Measurements from ENCODE around the gene GABRB1.

DNA sequence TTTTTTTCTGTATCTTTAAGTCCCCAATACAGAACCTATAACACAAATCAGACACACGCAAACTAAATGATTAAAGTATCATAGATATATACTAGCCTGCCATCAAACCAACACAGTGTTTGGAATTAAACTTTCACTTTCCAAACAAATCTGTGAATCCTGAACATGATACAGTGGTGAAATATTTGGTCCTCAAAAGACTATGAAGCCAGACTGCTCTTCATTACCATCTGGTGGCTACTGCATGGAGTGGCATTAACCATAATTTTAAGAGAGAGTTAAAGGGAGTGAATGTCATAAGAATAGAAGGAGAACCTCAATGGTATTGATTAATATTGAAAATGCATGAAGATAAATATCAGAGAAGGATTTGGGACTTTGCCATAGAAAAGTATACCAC, 28.8 kb upstream of the GABRB1 start:
- TF ChIP-seq, protein P1, sequence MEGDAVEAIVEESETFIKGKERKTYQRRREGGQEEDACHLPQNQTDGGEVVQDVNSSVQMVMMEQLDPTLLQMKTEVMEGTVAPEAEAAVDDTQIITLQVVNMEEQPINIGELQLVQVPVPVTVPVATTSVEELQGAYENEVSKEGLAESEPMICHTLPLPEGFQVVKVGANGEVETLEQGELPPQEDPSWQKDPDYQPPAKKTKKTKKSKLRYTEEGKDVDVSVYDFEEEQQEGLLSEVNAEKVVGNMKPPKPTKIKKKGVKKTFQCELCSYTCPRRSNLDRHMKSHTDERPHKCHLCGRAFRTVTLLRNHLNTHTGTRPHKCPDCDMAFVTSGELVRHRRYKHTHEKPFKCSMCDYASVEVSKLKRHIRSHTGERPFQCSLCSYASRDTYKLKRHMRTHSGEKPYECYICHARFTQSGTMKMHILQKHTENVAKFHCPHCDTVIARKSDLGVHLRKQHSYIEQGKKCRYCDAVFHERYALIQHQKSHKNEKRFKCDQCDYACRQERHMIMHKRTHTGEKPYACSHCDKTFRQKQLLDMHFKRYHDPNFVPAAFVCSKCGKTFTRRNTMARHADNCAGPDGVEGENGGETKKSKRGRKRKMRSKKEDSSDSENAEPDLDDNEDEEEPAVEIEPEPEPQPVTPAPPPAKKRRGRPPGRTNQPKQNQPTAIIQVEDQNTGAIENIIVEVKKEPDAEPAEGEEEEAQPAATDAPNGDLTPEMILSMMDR (IDR thresholded peaks at IDR 0.05), result no peak
- no peak for TF ChIP-seq POLR2A (IDR thresholded peaks at IDR 0.05)
